SK-N-MC (cell line): ENCODE data around the gene FANCC.

Experiments used
- EZH2 ChIP-seq: fragments of 200-600 bp; sonication (generic); IDR thresholded peaks from one replicate; pipeline ENCODE4 v1.6.1; 2017; ENCODE audit warnings: antibody characterized with exemption
- POLR2AphosphoS5 ChIP-seq: IDR thresholded peaks from 2 replicates; pipeline ENCODE4 v1.6.1; 2012; ENCODE audit warnings: mild to moderate bottlenecking, low read depth, low read length, borderline replicate concordance

GRCh38 chr9:95053611-95054570 lies 263.6 kb downstream of the FANCC start:
- TF ChIP-seq EZH2 (no peak), POLR2AphosphoS5 (no peak)
